Lung microvascular endothelial cell (primary cell): ENCODE measurements around the gene TMEM196. TPM values are rescaled to one million over a fixed set of nuclear protein-coding genes. Genes with fewer than 3 reads are reported as not detected.
A peak's percentile ranks its signal among the peaks of the same experiment; 100 is the strongest.

ENCODE experiments used
- DNase-seq, 2 donors: peaks; one replicate each; pipeline versions ENCODE4 v3.0.0 to v3.0.0-alpha.2; 2010; ENCODE audit warnings: low read depth in 2 of 2
- total RNA-seq: library from RNA; depleted of rRNA; stranded (reverse); fragments of >200 nt; gene quantifications from 2 replicates; pipeline ENCODE4 v1.2.1, GENCODE V29; 2014

Gene TMEM196
- total RNA-seq, result not detected in 2 replicates

GRCh38 chr7:19772841-19773760 is at the start of gene TMEM196:
Gene TMEM196 (minus strand): TSS chr7:19773617. CDS start chr7:19772696, 921 bp downstream.
- DNase-seq, result no peak

- DNase-seq, result no peak
These were observed 42.7 kb upstream of the TMEM196 start for GRCh38 chr7:19816128-19816527.

GRCh38 chr7:19815546-19815945 is 42.1 kb upstream of the TMEM196 start:
- DNase-seq, result no peak

- DNase-seq, result no peak
These were observed 41.4 kb upstream of the TMEM196 start for GRCh38 chr7:19814776-19815175.

GRCh38 chr7:19811386-19811785 is 38.0 kb upstream of the TMEM196 start:
- no peak for DNase-seq

GRCh38 chr7:19798986-19799385 is 25.6 kb upstream of the TMEM196 start:
- no peak for DNase-seq

GRCh38 chr7:19783541-19783940 is 10.1 kb upstream of the TMEM196 start:
- DNase-seq, result no peak

- DNase-seq, result no peak
These were observed 3.6 kb upstream of the TMEM196 start for GRCh38 chr7:19776981-19777380.

- no peak for DNase-seq
These were observed 2.2 kb upstream of the TMEM196 start for GRCh38 chr7:19775578-19775977.

- DNase-seq, result no peak
These were observed 1.1 kb downstream of the TMEM196 start for GRCh38 chr7:19772306-19772705.

- no peak for DNase-seq
These were observed 10.8 kb downstream of the TMEM196 start for GRCh38 chr7:19762631-19763030.

- peak; percentile 26 to 41 for DNase-seq
These were observed 18.8 kb downstream of the TMEM196 start for GRCh38 chr7:19754521-19755116.

- DNase-seq, result no peak
These were observed 21.4 kb downstream of the TMEM196 start for GRCh38 chr7:19752020-19752419.

GRCh38 chr7:19749658-19750057 is 23.8 kb downstream of the TMEM196 start:
- DNase-seq, result no peak

- peak; percentile 23 to 52 for DNase-seq
These were observed 25.6 kb downstream of the TMEM196 start for GRCh38 chr7:19747740-19748339.

- no peak for DNase-seq
These were observed 29.3 kb downstream of the TMEM196 start for GRCh38 chr7:19744075-19744474.

- DNase-seq, result no peak
These were observed 44.7 kb downstream of the TMEM196 start for GRCh38 chr7:19728716-19729115.

GRCh38 chr7:19725770-19726169 is 47.6 kb downstream of the TMEM196 start:
- DNase-seq, result no peak

GRCh38 chr7:19715499-19715898 is 57.9 kb downstream of the TMEM196 start:
- DNase-seq, result no peak

- DNase-seq, result peak; percentile 54 to 69
These were observed 59.7 kb downstream of the TMEM196 start for GRCh38 chr7:19713676-19714075.

- no peak for DNase-seq
These were observed 64.2 kb downstream of the TMEM196 start for GRCh38 chr7:19709249-19709578.

GRCh38 chr7:19708397-19709248 is 64.8 kb downstream of the TMEM196 start, which contains the start of gene POLR1F:
Gene POLR1F (minus strand): TSS chr7:19709037. CDS start chr7:19709016, 21 bp downstream.
- DNase-seq, result peak; percentile 95 to 96
